Nucleus accumbens (tissue), 56 donors: ENCODE measurements around the gene FHL1.
"Not testable (repeated sequence)": the region's sequence is repeated elsewhere in the genome, so short reads cannot be mapped to it uniquely, and the experiment has no call there.

Experiments used
- DNase-seq, 56 donors: peaks; one replicate each; lab custom pipeline; 2025; lab: John Stamatoyannopoulos, UW

FHL1 gene

GRCh38 chrX:136206916-136207315, 59.6 kb downstream of the FHL1 start:
- DNase-seq = no peak

GRCh38 chrX:136207546-136207945, 60.2 kb downstream of the FHL1 start:
- no peak for DNase-seq

- DNase-seq = peak in 23 of 56 donors; percentile 1 to 39 (median 8)
Observed at GRCh38 chrX:136209016-136209738, 61.8 kb downstream of the FHL1 start.

- no peak for DNase-seq
Observed at GRCh38 chrX:136209751-136210150, 62.4 kb downstream of the FHL1 start.

GRCh38 chrX:136210243-136210642, 62.9 kb downstream of the FHL1 start:
- DNase-seq = no peak

- DNase-seq = no peak
Observed at GRCh38 chrX:136210806-136211205, 63.5 kb downstream of the FHL1 start.

- no peak for DNase-seq
Observed at GRCh38 chrX:136211766-136212556, 64.6 kb downstream of the FHL1 start.

- no peak for DNase-seq
Observed at GRCh38 chrX:136212557-136213111, 65.3 kb downstream of the FHL1 start.

- no peak for DNase-seq
Observed at GRCh38 chrX:136214551-136214950, 67.2 kb downstream of the FHL1 start.

GRCh38 chrX:136215559-136215958, 68.2 kb downstream of the FHL1 start:
- no peak for DNase-seq

- DNase-seq = no peak
Observed at GRCh38 chrX:136219893-136220292, 72.6 kb downstream of the FHL1 start.

GRCh38 chrX:136220540-136220939, 73.2 kb downstream of the FHL1 start:
- DNase-seq = no peak

- no peak for DNase-seq
Observed at GRCh38 chrX:136220951-136221350, 73.6 kb downstream of the FHL1 start.

- no peak for DNase-seq
Observed at GRCh38 chrX:136221851-136222513, 74.6 kb downstream of the FHL1 start.

- no peak for DNase-seq
Observed at GRCh38 chrX:136227074-136227473, 79.7 kb downstream of the FHL1 start.

GRCh38 chrX:136227948-136228838, 80.9 kb downstream of the FHL1 start:
- no peak for DNase-seq

- no peak for DNase-seq
Observed at GRCh38 chrX:136228839-136229207, 81.5 kb downstream of the FHL1 start.

GRCh38 chrX:136237074-136237473, 89.7 kb downstream of the FHL1 start:
- DNase-seq = no peak

GRCh38 chrX:136237849-136238248, 90.5 kb downstream of the FHL1 start:
- DNase-seq = not testable (repeated sequence)

GRCh38 chrX:136246201-136246600, 98.9 kb downstream of the FHL1 start:
- no peak for DNase-seq
